Mammary epithelial cell (primary cell): ENCODE results near the gene NCKAP5.

ENCODE experiments used
- CTCF ChIP-seq, 2 donors: IDR thresholded peaks in 1 of 2; conservative IDR thresholded peaks in 1 of 2; 2 replicates each; pipeline ENCODE4 v1.5.1; 2011 to 2012; ENCODE audit warnings: inconsistent platforms in 2 of 2, low read length in 2 of 2, mild to moderate bottlenecking in 2 of 2, control low read depth in 1 of 2, low read depth in 1 of 2; ENCODE audit not compliant: insufficient read depth in 1 of 2; ENCODE audit errors: extremely low read depth in 1 of 2
- EZH2 ChIP-seq: IDR thresholded peaks from 2 replicates; pipeline ENCODE4 v1.6.1; 2012; ENCODE audit warnings: low read length, inconsistent platforms, borderline replicate concordance

- TF ChIP-seq CTCF (conservative IDR thresholded peaks at IDR 0.05 in 1 of 2, IDR thresholded peaks at IDR 0.05 in 1 of 2; ENCODE audit: extremely low read depth in 1 of 2, insufficient read depth in 1 of 2, low read depth in 1 of 2, low read length in 2 of 2) (no peak), EZH2 (no peak)
Measured at GRCh38 chr2:132876745-132877391, 691.4 kb downstream of the NCKAP5 start.
